Ovary (tissue), 3 donors: ENCODE data around the gene MLF2.

Experiments
- EP300 ChIP-seq: sonication (generic); formaldehyde crosslinking; IDR thresholded peaks from one replicate; pipeline ENCODE4 v1.6.1; 2017; ENCODE audit warnings: antibody characterized with exemption
- POLR2A ChIP-seq: fragments of 450-650 bp; IDR thresholded peaks from one replicate; pipeline ENCODE4 v1.6.1; 2017; ENCODE audit warnings: antibody characterized with exemption, mild to moderate bottlenecking, moderate library complexity
- TF ChIP-seq, protein P1 (sequence below), 3 donors: fragments of 450-650 bp in 2 of 3; fragments of 200-600 bp in 1 of 3; IDR thresholded peaks; one replicate each; pipeline versions ENCODE4 v1.5.1 to v1.8.0; 2016 to 2022; ENCODE audit warnings: antibody characterized with exemption in 3 of 3, mild to moderate bottlenecking in 1 of 3
- donor health status: DM: no; HTN: no; CAD: no.

DNA sequence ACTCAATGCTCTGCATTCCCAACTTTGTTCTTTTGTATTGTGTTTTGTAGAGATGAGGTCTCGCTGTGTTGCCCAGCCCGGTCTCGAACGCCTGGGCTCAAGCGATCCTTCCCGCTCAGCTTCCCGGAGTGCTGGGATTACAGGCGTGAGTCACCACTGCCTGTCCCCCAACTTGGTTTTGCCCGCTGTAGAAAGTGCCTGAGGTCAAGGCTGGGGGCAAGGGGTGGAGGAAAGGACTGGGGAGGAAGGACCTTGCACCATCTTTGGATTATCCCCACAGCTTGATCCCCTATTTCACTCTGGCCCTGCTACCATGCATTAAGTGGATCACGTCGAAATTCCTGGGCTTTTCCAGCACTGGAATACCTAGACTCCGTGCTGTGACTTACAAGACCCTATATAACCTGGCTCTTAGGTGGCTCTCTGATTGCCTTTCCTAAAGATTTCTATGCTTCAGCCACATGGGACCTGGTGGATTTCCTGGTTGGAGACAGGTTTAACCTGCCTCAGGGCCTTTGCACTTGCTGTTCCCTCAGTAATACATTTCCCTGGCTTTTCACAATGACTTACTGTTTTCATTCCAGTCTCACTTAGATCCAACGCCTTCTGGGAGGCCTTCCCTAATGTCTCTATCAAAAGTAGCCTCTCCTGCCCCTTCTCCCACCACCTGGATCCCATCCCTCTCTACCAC is 51.7 kb downstream of the MLF2 start:
- TF ChIP-seq POLR2A, result no peak
- TF ChIP-seq, protein P1, sequence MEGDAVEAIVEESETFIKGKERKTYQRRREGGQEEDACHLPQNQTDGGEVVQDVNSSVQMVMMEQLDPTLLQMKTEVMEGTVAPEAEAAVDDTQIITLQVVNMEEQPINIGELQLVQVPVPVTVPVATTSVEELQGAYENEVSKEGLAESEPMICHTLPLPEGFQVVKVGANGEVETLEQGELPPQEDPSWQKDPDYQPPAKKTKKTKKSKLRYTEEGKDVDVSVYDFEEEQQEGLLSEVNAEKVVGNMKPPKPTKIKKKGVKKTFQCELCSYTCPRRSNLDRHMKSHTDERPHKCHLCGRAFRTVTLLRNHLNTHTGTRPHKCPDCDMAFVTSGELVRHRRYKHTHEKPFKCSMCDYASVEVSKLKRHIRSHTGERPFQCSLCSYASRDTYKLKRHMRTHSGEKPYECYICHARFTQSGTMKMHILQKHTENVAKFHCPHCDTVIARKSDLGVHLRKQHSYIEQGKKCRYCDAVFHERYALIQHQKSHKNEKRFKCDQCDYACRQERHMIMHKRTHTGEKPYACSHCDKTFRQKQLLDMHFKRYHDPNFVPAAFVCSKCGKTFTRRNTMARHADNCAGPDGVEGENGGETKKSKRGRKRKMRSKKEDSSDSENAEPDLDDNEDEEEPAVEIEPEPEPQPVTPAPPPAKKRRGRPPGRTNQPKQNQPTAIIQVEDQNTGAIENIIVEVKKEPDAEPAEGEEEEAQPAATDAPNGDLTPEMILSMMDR (IDR thresholded peaks at IDR 0.05), result no peak
- no peak for TF ChIP-seq EP300
